ENCODE data around the gene MROH2B. TPM values are rescaled to one million over a fixed set of nuclear protein-coding genes. Genes with fewer than 3 reads are reported as not detected.

Gene MROH2B
- total RNA-seq, 1 donor from 2014 or later = not detected

- peak overlapping the region; percentile 99 for H3K27ac Mint-ChIP-seq
- H3K4me1 Mint-ChIP-seq = peaks cover 24% of the 10 kb centered on the region
- Histone ChIP-seq H3F3A (ENCODE audit: low read depth) (no peaks in the 10 kb centered on the region), H3K4me1 (no peaks in the 10 kb centered on the region), H3K79me2 (ENCODE audit: low read depth) (no peaks in the 10 kb centered on the region), H3K36me3 (no peaks in the 10 kb centered on the region), H3K4me3 (no peak overlapping the region), H3K27ac (no peak overlapping the region), H3K4me2 (no peak overlapping the region), H4K20me1 (ENCODE audit: low read depth) (no peaks in the 10 kb centered on the region), H3K9me3 (ENCODE audit: low read depth) (no peaks in the 10 kb centered on the region), H3K9ac (no peak overlapping the region), H3K27me3 (no peaks in the 10 kb centered on the region), H2AFZ (replicated peaks) (peak overlapping the region; percentile 12)
- DNase-seq (ENCODE audit: low spot score) = no peak
- H3K4me3 Mint-ChIP-seq = peak overlapping the region; percentile 18
- H3K27me3 Mint-ChIP-seq (ENCODE audit: insufficient read depth, low read depth) = peaks cover 2% of the 10 kb centered on the region
- H3K36me3 Mint-ChIP-seq = no peaks in the 10 kb centered on the region
- no peaks in the 10 kb centered on the region for H3K9me3 Mint-ChIP-seq
- TF ChIP-seq EZH2 (IDR thresholded peaks at IDR 0.05) (no peak), EZH2phosphoT487 (IDR thresholded peaks at IDR 0.05) (no peak), CTCF (IDR thresholded peaks at IDR 0.05) (no peak)
These were observed 44.1 kb upstream of the MROH2B start for GRCh38 chr5:41115281-41115680.

- Histone ChIP-seq H3K4me1 (no peaks in the 10 kb centered on the region), H3K4me2 (no peak overlapping the region), H3K4me3 (no peak overlapping the region), H3K27me3 (no peaks in the 10 kb centered on the region), H3K79me2 (ENCODE audit: low read depth) (no peaks in the 10 kb centered on the region), H3K9ac (no peak overlapping the region), H3K36me3 (no peaks in the 10 kb centered on the region), H4K20me1 (ENCODE audit: low read depth) (no peaks in the 10 kb centered on the region), H3K9me3 (ENCODE audit: low read depth) (no peaks in the 10 kb centered on the region), H2AFZ (replicated peaks) (no peak overlapping the region), H3F3A (ENCODE audit: low read depth) (no peaks in the 10 kb centered on the region), H3K27ac (no peak overlapping the region)
- no peaks in the 10 kb centered on the region for H3K36me3 Mint-ChIP-seq
- no peak for DNase-seq (ENCODE audit: low spot score)
- no peak overlapping the region for H3K4me3 Mint-ChIP-seq
- H3K9me3 Mint-ChIP-seq = peaks cover 2% of the 10 kb centered on the region
- peaks cover 4% of the 10 kb centered on the region for H3K27me3 Mint-ChIP-seq (ENCODE audit: insufficient read depth, low read depth)
- TF ChIP-seq CTCF (IDR thresholded peaks at IDR 0.05) (no peak), EZH2phosphoT487 (IDR thresholded peaks at IDR 0.05) (no peak), EZH2 (IDR thresholded peaks at IDR 0.05) (no peak)
- no peak overlapping the region for H3K27ac Mint-ChIP-seq
- peaks cover 24% of the 10 kb centered on the region for H3K4me1 Mint-ChIP-seq
These were observed 41.6 kb upstream of the MROH2B start for GRCh38 chr5:41112486-41113455.

- no peaks in the 10 kb centered on the region for H3K9me3 ChIP-seq (ENCODE audit: low read depth)
- no peak for DNase-seq (ENCODE audit: low spot score)
- H3K9me3 Mint-ChIP-seq = peaks cover 2% of the 10 kb centered on the region
- no peak overlapping the region for H3K4me2 ChIP-seq
- H3K4me1 Mint-ChIP-seq = peaks cover 11% of the 10 kb centered on the region
- no peak overlapping the region for H3K27ac ChIP-seq
- H4K20me1 ChIP-seq (ENCODE audit: low read depth) = no peaks in the 10 kb centered on the region
- no peak overlapping the region for H3K4me3 Mint-ChIP-seq
- H3K36me3 ChIP-seq = no peaks in the 10 kb centered on the region
- TF ChIP-seq CTCF (IDR thresholded peaks at IDR 0.05) (no peak), EZH2 (IDR thresholded peaks at IDR 0.05) (no peak), EZH2phosphoT487 (IDR thresholded peaks at IDR 0.05) (no peak)
- H3K27ac Mint-ChIP-seq = no peak overlapping the region
- no peaks in the 10 kb centered on the region for H3K4me1 ChIP-seq
- H3K27me3 ChIP-seq = no peaks in the 10 kb centered on the region
- no peak overlapping the region for H3K9ac ChIP-seq
- H3K36me3 Mint-ChIP-seq = no peaks in the 10 kb centered on the region
- H3F3A ChIP-seq (ENCODE audit: low read depth) = no peaks in the 10 kb centered on the region
- H3K79me2 ChIP-seq (ENCODE audit: low read depth) = no peaks in the 10 kb centered on the region
- H3K4me3 ChIP-seq = no peak overlapping the region
- no peak overlapping the region for H2AFZ ChIP-seq (replicated peaks)
- H3K27me3 Mint-ChIP-seq (ENCODE audit: insufficient read depth, low read depth) = peaks cover 2% of the 10 kb centered on the region
These were observed 38.0 kb upstream of the MROH2B start for GRCh38 chr5:41109186-41109585.

Data from neural progenitor cell (in vitro differentiated cells).